Measurements from ENCODE around the gene ARHGAP4.

ARHGAP4 gene

DNA sequence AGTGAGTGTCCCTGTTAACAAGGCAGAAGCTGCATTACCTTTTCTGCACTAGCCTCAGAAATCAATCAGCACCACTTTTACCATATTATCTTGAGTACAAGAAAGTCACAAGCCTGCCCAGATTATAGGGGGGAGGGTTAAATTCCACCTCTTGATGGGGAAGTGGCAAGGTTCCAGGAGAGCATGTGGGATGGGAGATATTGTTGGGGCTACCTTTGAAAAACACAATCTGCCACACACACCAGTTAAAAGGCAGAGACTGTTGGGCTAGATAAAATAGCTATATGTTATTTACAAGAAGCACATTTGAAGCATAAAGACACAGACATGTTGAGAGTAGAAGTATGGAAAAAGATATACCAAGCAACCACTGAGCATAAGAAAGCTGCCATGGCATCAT, 28.2 kb downstream of the ARHGAP4 start:
- H3K4me2 ChIP-seq (ENCODE audit: low read length), result no peak overlapping the region
- no peaks in the 10 kb centered on the region for H3K27me3 ChIP-seq (ENCODE audit: insufficient read depth, low read length)
- H3K79me2 ChIP-seq (ENCODE audit: insufficient read depth, low read length), result no peaks in the 10 kb centered on the region

DNA sequence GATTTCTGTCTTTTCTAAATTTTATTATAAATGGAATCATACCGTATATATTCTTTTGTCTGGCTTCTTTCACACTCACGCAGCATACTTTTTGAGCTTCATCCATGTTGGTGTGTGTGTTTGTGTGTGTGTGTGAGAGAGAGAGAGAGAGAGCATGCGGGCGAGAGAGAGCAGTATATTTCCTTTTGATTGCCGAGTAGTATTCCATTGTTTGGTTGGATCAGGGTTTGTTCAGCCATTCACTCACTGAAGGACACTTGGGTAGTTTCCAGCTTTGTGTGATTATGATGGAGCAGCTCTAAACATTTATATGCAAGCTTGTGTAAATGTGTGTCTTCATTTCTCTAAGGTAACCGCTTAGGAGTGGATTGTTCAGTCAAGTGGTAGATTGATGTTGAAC, 36.9 kb downstream of the ARHGAP4 start:
- no peak overlapping the region for H2AFZ ChIP-seq (ENCODE audit: low read length)
- H3K27me3 ChIP-seq (ENCODE audit: insufficient read depth, low read length), result no peaks in the 10 kb centered on the region
- H4K20me1 ChIP-seq (ENCODE audit: insufficient read depth, low read length), result no peaks in the 10 kb centered on the region
- H3F3A ChIP-seq (ENCODE audit: insufficient read depth, low read length), result no peaks in the 10 kb centered on the region
- no peak overlapping the region for H3K9ac ChIP-seq (ENCODE audit: low read length)
- no peaks in the 10 kb centered on the region for H3K9me2 ChIP-seq (ENCODE audit: low read depth, low read length)
- no peak overlapping the region for H3K4me2 ChIP-seq (ENCODE audit: low read length)
- no peak overlapping the region for H3K4me3 ChIP-seq (ENCODE audit: low read depth, low read length, poor library complexity, severe bottlenecking)
- H3K36me3 ChIP-seq (ENCODE audit: insufficient read depth, low read length), result no peaks in the 10 kb centered on the region
- no peaks in the 10 kb centered on the region for H3K79me2 ChIP-seq (ENCODE audit: insufficient read depth, low read length)
- H3K4me1 ChIP-seq (ENCODE audit: insufficient read depth, low read length, severe bottlenecking), result no peaks in the 10 kb centered on the region
- no peaks in the 10 kb centered on the region for H3K9me3 ChIP-seq (ENCODE audit: low read length)
- no peak overlapping the region for H3K27ac ChIP-seq (ENCODE audit: low read depth, low read length, poor library complexity, severe bottlenecking)
- TF ChIP-seq, protein P1, sequence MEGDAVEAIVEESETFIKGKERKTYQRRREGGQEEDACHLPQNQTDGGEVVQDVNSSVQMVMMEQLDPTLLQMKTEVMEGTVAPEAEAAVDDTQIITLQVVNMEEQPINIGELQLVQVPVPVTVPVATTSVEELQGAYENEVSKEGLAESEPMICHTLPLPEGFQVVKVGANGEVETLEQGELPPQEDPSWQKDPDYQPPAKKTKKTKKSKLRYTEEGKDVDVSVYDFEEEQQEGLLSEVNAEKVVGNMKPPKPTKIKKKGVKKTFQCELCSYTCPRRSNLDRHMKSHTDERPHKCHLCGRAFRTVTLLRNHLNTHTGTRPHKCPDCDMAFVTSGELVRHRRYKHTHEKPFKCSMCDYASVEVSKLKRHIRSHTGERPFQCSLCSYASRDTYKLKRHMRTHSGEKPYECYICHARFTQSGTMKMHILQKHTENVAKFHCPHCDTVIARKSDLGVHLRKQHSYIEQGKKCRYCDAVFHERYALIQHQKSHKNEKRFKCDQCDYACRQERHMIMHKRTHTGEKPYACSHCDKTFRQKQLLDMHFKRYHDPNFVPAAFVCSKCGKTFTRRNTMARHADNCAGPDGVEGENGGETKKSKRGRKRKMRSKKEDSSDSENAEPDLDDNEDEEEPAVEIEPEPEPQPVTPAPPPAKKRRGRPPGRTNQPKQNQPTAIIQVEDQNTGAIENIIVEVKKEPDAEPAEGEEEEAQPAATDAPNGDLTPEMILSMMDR (IDR thresholded peaks at IDR 0.05; ENCODE audit: low read length), result no peak
- no peak for TF ChIP-seq EZH2 (IDR thresholded peaks at IDR 0.05; ENCODE audit: borderline replicate concordance, low read length)

More for the DNA sequence above, 28.2 kb downstream of the ARHGAP4 start:
- no peak overlapping the region for H3K4me3 ChIP-seq (ENCODE audit: low read depth, low read length, poor library complexity, severe bottlenecking)
- H3K9me2 ChIP-seq (ENCODE audit: low read depth, low read length), result no peaks in the 10 kb centered on the region
- no peak overlapping the region for H3K27ac ChIP-seq (ENCODE audit: low read depth, low read length, poor library complexity, severe bottlenecking)
- H2AFZ ChIP-seq (ENCODE audit: low read length), result no peak overlapping the region
- no peak for TF ChIP-seq EZH2 (IDR thresholded peaks at IDR 0.05; ENCODE audit: borderline replicate concordance, low read length)
- TF ChIP-seq, protein P1 (IDR thresholded peaks at IDR 0.05; ENCODE audit: low read length), result no peak
- H3K9ac ChIP-seq (ENCODE audit: low read length), result no peak overlapping the region
- no peaks in the 10 kb centered on the region for H4K20me1 ChIP-seq (ENCODE audit: insufficient read depth, low read length)
- no peaks in the 10 kb centered on the region for H3K36me3 ChIP-seq (ENCODE audit: insufficient read depth, low read length)
- no peaks in the 10 kb centered on the region for H3F3A ChIP-seq (ENCODE audit: insufficient read depth, low read length)
- H3K9me3 ChIP-seq (ENCODE audit: low read length), result no peaks in the 10 kb centered on the region
- peaks cover 25% of the 10 kb centered on the region for H3K4me1 ChIP-seq (ENCODE audit: insufficient read depth, low read length, severe bottlenecking)

GRCh38 chrX:153888344-153888743, 37.7 kb downstream of the ARHGAP4 start:
- no peaks in the 10 kb centered on the region for H3K27me3 ChIP-seq (ENCODE audit: insufficient read depth, low read length)
- no peak overlapping the region for H3K9ac ChIP-seq (ENCODE audit: low read length)
- no peaks in the 10 kb centered on the region for H3K9me3 ChIP-seq (ENCODE audit: low read length)
- H3K4me3 ChIP-seq (ENCODE audit: low read depth, low read length, poor library complexity, severe bottlenecking), result no peak overlapping the region
- H3K27ac ChIP-seq (ENCODE audit: low read depth, low read length, poor library complexity, severe bottlenecking), result no peak overlapping the region
- H3K4me1 ChIP-seq (ENCODE audit: insufficient read depth, low read length, severe bottlenecking), result no peaks in the 10 kb centered on the region
- H2AFZ ChIP-seq (ENCODE audit: low read length), result no peak overlapping the region
- H3K79me2 ChIP-seq (ENCODE audit: insufficient read depth, low read length), result no peaks in the 10 kb centered on the region
- H4K20me1 ChIP-seq (ENCODE audit: insufficient read depth, low read length), result no peaks in the 10 kb centered on the region
- no peaks in the 10 kb centered on the region for H3K36me3 ChIP-seq (ENCODE audit: insufficient read depth, low read length)
- H3K9me2 ChIP-seq (ENCODE audit: low read depth, low read length), result no peaks in the 10 kb centered on the region
- H3F3A ChIP-seq (ENCODE audit: insufficient read depth, low read length), result no peaks in the 10 kb centered on the region
- no peak for TF ChIP-seq EZH2 (IDR thresholded peaks at IDR 0.05; ENCODE audit: borderline replicate concordance, low read length)
- TF ChIP-seq, protein P1 (IDR thresholded peaks at IDR 0.05; ENCODE audit: low read length), result no peak
- no peak overlapping the region for H3K4me2 ChIP-seq (ENCODE audit: low read length)
